HEK293 (cell line): ENCODE results near the gene CPEB2.

ENCODE experiments used
- CTCF ChIA-PET: fragments of 350-600 bp; formaldehyde crosslinking; extraction: SDS; loops from one replicate; lab custom pipeline; 2021; ENCODE audit warnings: antibody characterized with exemption; lab: Yijun Ruan, JAX
- POLR2A ChIA-PET: fragments of 300-600 bp; formaldehyde crosslinking; extraction: SDS; loops from one replicate; lab custom pipeline; 2020; ENCODE audit warnings: antibody characterized with exemption, inconsistent platforms; lab: Yijun Ruan, JAX
- H3K27ac ChIP-seq: fragments of 200-500 bp; sonication (Bioruptor generic); 2 replicates; pipeline ENCODE4 v1.5.1; 2014; ENCODE audit warnings: low read depth, low read length, control low read depth, inconsistent platforms; ENCODE audit errors: extremely low read depth
- H3K36me3 ChIP-seq, 2 experiments: fragments of 200-500 bp in 1 of 2; sonication (Bioruptor generic) in 1 of 2; 1 replicate in 1 of 2; 2 replicates in 1 of 2; pipeline ENCODE4 v1.5.1; 2014 to 2017; ENCODE audit warnings: inconsistent platforms in 2 of 2, low read length in 2 of 2; ENCODE audit not compliant: control insufficient read depth in 2 of 2, insufficient read depth in 1 of 2
- H3K4me1 ChIP-seq: fragments of 200-500 bp; sonication (Bioruptor generic); 2 replicates; pipeline ENCODE4 v1.5.1; 2014; ENCODE audit warnings: mild to moderate bottlenecking, low read length, inconsistent platforms; ENCODE audit not compliant: control insufficient read depth, insufficient read depth
- H3K4me3 ChIP-seq: 2 replicates; pipeline ENCODE4 v1.5.1; 2011; ENCODE audit warnings: low read depth, mild to moderate bottlenecking, control low read depth, low read length, moderate library complexity
- H3K9me3 ChIP-seq: fragments of 200-500 bp; sonication (Bioruptor generic); 2 replicates; pipeline ENCODE4 v1.5.1; 2014; ENCODE audit warnings: low read depth, low read length, inconsistent platforms; ENCODE audit not compliant: control insufficient read depth, insufficient read depth
- KLF8 ChIP-seq: fragments of 450-650 bp; formaldehyde crosslinking; IDR thresholded peaks from 2 replicates; pipeline ENCODE4 v1.5.1; 2016; ENCODE audit warnings: missing biosample characterization, missing genetic modification characterization
- KLF9 ChIP-seq: fragments of 450-650 bp; formaldehyde crosslinking; IDR thresholded peaks from 2 replicates; pipeline ENCODE4 v1.5.1; 2016; ENCODE audit warnings: missing biosample characterization, missing genetic modification characterization, low read depth
- MYNN ChIP-seq: fragments of 450-650 bp; formaldehyde crosslinking; IDR thresholded peaks from 2 replicates; pipeline ENCODE4 v1.5.1; 2016; ENCODE audit warnings: missing biosample characterization, missing genetic modification characterization, borderline replicate concordance
- OVOL3 ChIP-seq: fragments of 450-650 bp; formaldehyde crosslinking; IDR thresholded peaks from 2 replicates; pipeline ENCODE4 v1.5.1; 2016; ENCODE audit warnings: missing biosample characterization, missing genetic modification characterization
- PRDM1 ChIP-seq: fragments of 450-650 bp; formaldehyde crosslinking; IDR thresholded peaks from 2 replicates; pipeline ENCODE4; 2016; ENCODE audit warnings: missing biosample characterization, missing genetic modification characterization
- RBAK ChIP-seq: fragments of 450-650 bp; formaldehyde crosslinking; IDR thresholded peaks from 2 replicates; pipeline ENCODE4 v1.5.1; 2016; ENCODE audit warnings: missing biosample characterization, missing genetic modification characterization
- SP7 ChIP-seq: fragments of 450-650 bp; formaldehyde crosslinking; IDR thresholded peaks from 2 replicates; pipeline ENCODE4 v1.5.1; 2016; ENCODE audit warnings: missing biosample characterization, missing genetic modification characterization
- ZFP37 ChIP-seq: fragments of 450-650 bp; formaldehyde crosslinking; IDR thresholded peaks from 2 replicates; pipeline ENCODE4 v1.5.1; 2016; ENCODE audit warnings: missing biosample characterization, missing genetic modification characterization
- ZNF114 ChIP-seq: fragments of 450-650 bp; formaldehyde crosslinking; IDR thresholded peaks from 2 replicates; pipeline ENCODE4 v1.5.0; 2017; ENCODE audit warnings: missing biosample characterization, missing genetic modification characterization
- ZNF175 ChIP-seq: fragments of 450-650 bp; formaldehyde crosslinking; IDR thresholded peaks from 2 replicates; pipeline ENCODE4 v1.5.1; 2016; ENCODE audit warnings: missing biosample characterization, missing genetic modification characterization
- ZNF211 ChIP-seq: fragments of 450-650 bp; formaldehyde crosslinking; IDR thresholded peaks from 2 replicates; pipeline ENCODE4 v1.5.1; 2016; ENCODE audit warnings: low read depth, missing biosample characterization, missing genetic modification characterization
- ZNF214 ChIP-seq: fragments of 450-650 bp; formaldehyde crosslinking; IDR thresholded peaks from 2 replicates; pipeline ENCODE4 v1.5.1; 2017; ENCODE audit warnings: missing biosample characterization, mild to moderate bottlenecking, missing genetic modification characterization, borderline replicate concordance
- ZNF23 ChIP-seq: fragments of 450-650 bp; formaldehyde crosslinking; IDR thresholded peaks from 2 replicates; pipeline ENCODE4 v1.5.1; 2016; ENCODE audit warnings: missing biosample characterization, missing genetic modification characterization, borderline replicate concordance
- ZNF366 ChIP-seq: fragments of 450-650 bp; formaldehyde crosslinking; conservative IDR thresholded peaks from 2 replicates; pipeline ENCODE4 v1.5.1; 2016; ENCODE audit warnings: missing biosample characterization, missing genetic modification characterization
- ZNF391 ChIP-seq: fragments of 450-650 bp; formaldehyde crosslinking; IDR thresholded peaks from 2 replicates; pipeline ENCODE4 v1.5.1; 2016; ENCODE audit warnings: low read depth, missing biosample characterization, missing genetic modification characterization, borderline replicate concordance
- ZNF510 ChIP-seq: fragments of 450-650 bp; formaldehyde crosslinking; IDR thresholded peaks from 2 replicates; pipeline ENCODE4 v1.5.1; 2018; ENCODE audit warnings: mild to moderate bottlenecking, missing genetic modification characterization, missing biosample characterization; ENCODE audit not compliant: insufficient replicate concordance
- ZNF521 ChIP-seq: fragments of 450-650 bp; formaldehyde crosslinking; IDR thresholded peaks from 2 replicates; pipeline ENCODE4 v1.5.1; 2017; ENCODE audit warnings: missing biosample characterization, mild to moderate bottlenecking, missing genetic modification characterization
- ZNF530 ChIP-seq: fragments of 450-650 bp; formaldehyde crosslinking; IDR thresholded peaks from 2 replicates; pipeline ENCODE4 v1.5.1; 2016; ENCODE audit warnings: low read depth, missing biosample characterization, missing genetic modification characterization
- ZNF548 ChIP-seq: fragments of 450-650 bp; formaldehyde crosslinking; IDR thresholded peaks from 2 replicates; pipeline ENCODE4 v1.5.1; 2016; ENCODE audit warnings: missing biosample characterization, missing genetic modification characterization
- ZNF664 ChIP-seq: fragments of 450-650 bp; formaldehyde crosslinking; IDR thresholded peaks from 2 replicates; pipeline ENCODE4 v1.5.1; 2016; ENCODE audit warnings: missing biosample characterization, missing genetic modification characterization
- ZNF76 ChIP-seq: fragments of 450-650 bp; formaldehyde crosslinking; IDR thresholded peaks from 2 replicates; pipeline ENCODE4; 2016; ENCODE audit warnings: low read depth, missing biosample characterization, missing genetic modification characterization, borderline replicate concordance
- ZNF792 ChIP-seq: fragments of 450-650 bp; formaldehyde crosslinking; IDR thresholded peaks from 2 replicates; pipeline ENCODE4 v1.5.1; 2016; ENCODE audit warnings: missing biosample characterization, missing genetic modification characterization
- TF ChIP-seq, protein P1 (sequence below): fragments of 450-650 bp; formaldehyde crosslinking; IDR thresholded peaks from 2 replicates; pipeline ENCODE4 v1.5.1; 2016; ENCODE audit warnings: missing biosample characterization, missing genetic modification characterization
- TF ChIP-seq, protein P2 (sequence below): fragments of 450-650 bp; formaldehyde crosslinking; IDR thresholded peaks from 2 replicates; pipeline ENCODE4 v1.5.1; 2016; ENCODE audit warnings: missing biosample characterization, missing genetic modification characterization
- TF ChIP-seq, protein P3 (sequence below): fragments of 450-650 bp; formaldehyde crosslinking; IDR thresholded peaks from 2 replicates; pipeline ENCODE4 v1.5.1; 2016; ENCODE audit warnings: missing biosample characterization, missing genetic modification characterization, low read depth
- TF ChIP-seq, protein P4 (sequence below): fragments of 450-650 bp; formaldehyde crosslinking; IDR thresholded peaks from 2 replicates; pipeline ENCODE4 v1.5.1; 2017; ENCODE audit warnings: missing biosample characterization, missing genetic modification characterization
- TF ChIP-seq, protein P5 (sequence below): fragments of 450-650 bp; formaldehyde crosslinking; IDR thresholded peaks from 2 replicates; pipeline ENCODE4 v1.5.1; 2016; ENCODE audit warnings: missing biosample characterization, missing genetic modification characterization

The CPEB2 gene

DNA sequence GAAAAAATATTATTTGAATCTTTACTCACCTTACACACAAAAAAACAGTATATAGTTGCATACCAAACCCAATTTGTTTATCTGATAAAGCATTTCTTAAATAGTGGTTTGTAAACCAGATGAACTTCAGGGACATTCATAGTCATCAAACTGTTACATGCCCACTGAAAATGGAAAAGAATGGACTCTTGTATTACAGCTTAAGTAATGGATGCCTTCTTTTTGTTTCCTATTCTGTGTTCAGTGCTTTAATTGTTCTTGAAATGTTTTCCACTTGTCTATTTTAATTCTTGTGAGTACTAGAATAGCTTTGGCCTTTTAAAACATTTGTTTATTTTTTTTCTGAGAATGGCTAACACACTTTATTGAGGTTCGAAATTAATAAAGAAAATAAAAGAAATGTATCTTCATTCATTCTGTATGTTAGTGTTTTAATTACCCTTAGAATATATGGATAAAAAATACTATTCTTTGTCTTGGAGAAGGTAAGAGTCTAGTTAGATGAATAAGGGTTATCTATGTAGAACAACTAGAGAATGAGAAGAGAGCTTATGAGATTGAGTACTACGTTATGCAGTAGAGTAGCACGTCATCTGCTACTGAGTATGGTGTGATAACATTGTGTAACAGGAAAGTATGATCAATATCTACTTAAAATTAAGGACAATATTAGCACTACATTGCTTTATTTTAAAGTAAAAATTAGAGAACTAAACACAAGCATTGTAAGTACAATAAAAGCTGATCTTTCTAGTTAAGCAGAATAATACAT lies 9.9 kb downstream of the CPEB2 start:
- CTCF ChIA-PET: no interaction called here
- no peaks in the 10 kb centered on the region for H3K9me3 ChIP-seq
- POLR2A ChIA-PET: no interaction called here
- H3K4me1 ChIP-seq: no peaks in the 10 kb centered on the region
- H3K27ac ChIP-seq: no peak overlapping the region
- TF ChIP-seq ZNF510: no peak
- no peak for TF ChIP-seq MYNN
- no peak for TF ChIP-seq RBAK (tag by site-specific recombination)
- no peak for TF ChIP-seq KLF9
- TF ChIP-seq ZNF175 (tag by site-specific recombination): no peak
- no peak for TF ChIP-seq ZNF521
- TF ChIP-seq ZNF664 (tag by site-specific recombination): no peak
- TF ChIP-seq, protein P1, sequence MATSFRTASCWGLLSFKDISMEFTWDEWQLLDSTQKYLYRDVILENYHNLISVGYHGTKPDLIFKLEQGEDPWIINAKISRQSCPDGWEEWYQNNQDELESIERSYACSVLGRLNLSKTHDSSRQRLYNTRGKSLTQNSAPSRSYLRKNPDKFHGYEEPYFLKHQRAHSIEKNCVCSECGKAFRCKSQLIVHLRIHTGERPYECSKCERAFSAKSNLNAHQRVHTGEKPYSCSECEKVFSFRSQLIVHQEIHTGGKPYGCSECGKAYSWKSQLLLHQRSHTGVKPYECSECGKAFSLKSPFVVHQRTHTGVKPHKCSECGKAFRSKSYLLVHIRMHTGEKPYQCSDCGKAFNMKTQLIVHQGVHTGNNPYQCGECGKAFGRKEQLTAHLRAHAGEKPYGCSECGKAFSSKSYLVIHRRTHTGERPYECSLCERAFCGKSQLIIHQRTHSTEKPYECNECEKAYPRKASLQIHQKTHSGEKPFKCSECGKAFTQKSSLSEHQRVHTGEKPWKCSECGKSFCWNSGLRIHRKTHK (tag by site-specific recombination): no peak
- TF ChIP-seq ZFP37 (tag by site-specific recombination): no peak
- TF ChIP-seq ZNF211 (tag by site-specific recombination): no peak
- TF ChIP-seq SP7 (tag by site-specific recombination): no peak
- TF ChIP-seq, protein P2, sequence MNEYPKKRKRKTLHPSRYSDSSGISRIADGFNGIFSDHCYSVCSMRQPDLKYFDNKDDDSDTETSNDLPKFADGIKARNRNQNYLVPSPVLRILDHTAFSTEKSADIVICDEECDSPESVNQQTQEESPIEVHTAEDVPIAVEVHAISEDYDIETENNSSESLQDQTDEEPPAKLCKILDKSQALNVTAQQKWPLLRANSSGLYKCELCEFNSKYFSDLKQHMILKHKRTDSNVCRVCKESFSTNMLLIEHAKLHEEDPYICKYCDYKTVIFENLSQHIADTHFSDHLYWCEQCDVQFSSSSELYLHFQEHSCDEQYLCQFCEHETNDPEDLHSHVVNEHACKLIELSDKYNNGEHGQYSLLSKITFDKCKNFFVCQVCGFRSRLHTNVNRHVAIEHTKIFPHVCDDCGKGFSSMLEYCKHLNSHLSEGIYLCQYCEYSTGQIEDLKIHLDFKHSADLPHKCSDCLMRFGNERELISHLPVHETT (tag by site-specific recombination): no peak
- no peak for TF ChIP-seq ZNF366 (tag by site-specific recombination)
- TF ChIP-seq ZNF391: no peak
- TF ChIP-seq ZNF76: no peak
- TF ChIP-seq, protein P3, sequence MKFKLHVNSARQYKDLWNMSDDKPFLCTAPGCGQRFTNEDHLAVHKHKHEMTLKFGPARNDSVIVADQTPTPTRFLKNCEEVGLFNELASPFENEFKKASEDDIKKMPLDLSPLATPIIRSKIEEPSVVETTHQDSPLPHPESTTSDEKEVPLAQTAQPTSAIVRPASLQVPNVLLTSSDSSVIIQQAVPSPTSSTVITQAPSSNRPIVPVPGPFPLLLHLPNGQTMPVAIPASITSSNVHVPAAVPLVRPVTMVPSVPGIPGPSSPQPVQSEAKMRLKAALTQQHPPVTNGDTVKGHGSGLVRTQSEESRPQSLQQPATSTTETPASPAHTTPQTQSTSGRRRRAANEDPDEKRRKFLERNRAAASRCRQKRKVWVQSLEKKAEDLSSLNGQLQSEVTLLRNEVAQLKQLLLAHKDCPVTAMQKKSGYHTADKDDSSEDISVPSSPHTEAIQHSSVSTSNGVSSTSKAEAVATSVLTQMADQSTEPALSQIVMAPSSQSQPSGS (tag by site-specific recombination): no peak
- TF ChIP-seq KLF8: no peak
- TF ChIP-seq OVOL3 (tag by site-specific recombination): no peak
- H3K4me3 ChIP-seq: no peak overlapping the region
- peaks cover under 1 to 35% of the 10 kb centered on the region in 2 experiments; a peak in 2 of 3 replicates for H3K36me3 ChIP-seq

DNA sequence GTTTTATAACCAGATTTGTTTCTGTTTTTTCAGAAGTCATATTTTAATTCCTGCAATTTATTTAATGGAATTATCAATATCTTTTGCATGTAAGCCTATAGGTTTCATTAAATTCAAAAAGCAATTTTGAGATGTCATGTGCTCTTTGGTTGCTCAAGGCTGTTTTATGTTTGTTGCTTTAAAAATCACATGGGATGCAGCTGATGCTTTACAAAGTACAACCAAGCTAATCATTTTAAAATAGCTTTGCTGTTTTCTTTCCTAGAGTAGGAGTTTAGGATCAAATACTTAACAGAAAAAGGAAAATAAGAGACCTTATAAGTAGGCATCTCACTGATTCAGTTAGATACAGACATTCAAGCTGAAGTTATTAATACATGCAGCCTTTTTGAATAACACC lies 11.3 kb downstream of the CPEB2 start:
- ChIA-PET CTCF (no interaction called here), POLR2A (no interaction called here)
- H3K4me1 ChIP-seq: no peaks in the 10 kb centered on the region
- H3K9me3 ChIP-seq: no peaks in the 10 kb centered on the region
- H3K27ac ChIP-seq: no peak overlapping the region
- TF ChIP-seq ZNF530 (tag by site-specific recombination) (no peak), ZNF548 (tag by site-specific recombination) (no peak), ZNF792 (no peak), ZNF114 (no peak), ZNF214 (tag by site-specific recombination) (no peak), PRDM1 (tag by site-specific recombination) (no peak), ZNF23 (tag by site-specific recombination) (no peak)
- TF ChIP-seq, protein P4, sequence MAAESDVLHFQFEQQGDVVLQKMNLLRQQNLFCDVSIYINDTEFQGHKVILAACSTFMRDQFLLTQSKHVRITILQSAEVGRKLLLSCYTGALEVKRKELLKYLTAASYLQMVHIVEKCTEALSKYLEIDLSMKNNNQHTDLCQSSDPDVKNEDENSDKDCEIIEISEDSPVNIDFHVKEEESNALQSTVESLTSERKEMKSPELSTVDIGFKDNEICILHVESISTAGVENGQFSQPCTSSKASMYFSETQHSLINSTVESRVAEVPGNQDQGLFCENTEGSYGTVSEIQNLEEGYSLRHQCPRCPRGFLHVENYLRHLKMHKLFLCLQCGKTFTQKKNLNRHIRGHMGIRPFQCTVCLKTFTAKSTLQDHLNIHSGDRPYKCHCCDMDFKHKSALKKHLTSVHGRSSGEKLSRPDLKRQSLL (tag by site-specific recombination): no peak
- TF ChIP-seq, protein P5, sequence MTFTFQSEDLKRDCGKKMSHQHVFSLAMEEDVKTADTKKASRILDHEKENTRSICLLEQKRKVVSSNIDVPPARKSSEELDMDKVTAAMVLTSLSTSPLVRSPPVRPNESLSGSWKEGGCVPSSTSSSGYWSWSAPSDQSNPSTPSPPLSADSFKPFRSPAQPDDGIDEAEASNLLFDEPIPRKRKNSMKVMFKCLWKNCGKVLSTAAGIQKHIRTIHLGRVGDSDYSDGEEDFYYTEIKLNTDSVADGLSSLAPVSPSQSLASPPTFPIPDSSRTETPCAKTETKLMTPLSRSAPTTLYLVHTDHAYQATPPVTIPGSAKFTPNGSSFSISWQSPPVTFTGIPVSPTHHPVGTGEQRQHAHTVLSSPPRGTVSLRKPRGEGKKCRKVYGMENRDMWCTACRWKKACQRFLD (tag by site-specific recombination): no peak
- peaks cover 4 to 36% of the 10 kb centered on the region in 2 experiments; a peak in 2 of 3 replicates for H3K36me3 ChIP-seq
- no peak overlapping the region for H3K4me3 ChIP-seq
